ENCODE results near the gene RGL1. TPM values are rescaled to one million over a fixed set of nuclear protein-coding genes. Genes with fewer than 3 reads are reported as not detected.

The RGL1 gene
- total RNA-seq, 1 donor from 2014 or later, result 17.0 TPM

DNA sequence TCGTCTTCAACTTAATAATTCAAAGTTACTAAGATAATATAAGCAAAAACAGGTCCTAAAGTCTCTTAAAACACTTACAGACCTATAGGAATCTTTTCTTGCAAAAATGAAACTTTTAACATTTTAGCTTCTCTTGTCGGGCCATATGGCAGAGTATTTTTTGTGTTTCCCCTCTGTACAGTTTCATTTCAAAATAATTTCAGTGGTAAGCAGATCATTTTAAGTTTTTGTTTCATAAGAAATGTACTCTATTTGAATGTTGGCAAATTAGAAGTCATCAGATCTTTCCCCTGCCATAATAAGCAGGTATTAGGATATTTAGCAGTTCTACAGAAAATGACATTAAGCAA lies 37.9 kb downstream of the RGL1 start:
- peaks cover 20% of the 10 kb centered on the region for H3K36me3 Mint-ChIP-seq
- H3K4me3 Mint-ChIP-seq, result peak overlapping the region; percentile 35
- no peak for TF ChIP-seq CTCF (conservative IDR thresholded peaks at IDR 0.05)
- H3K27me3 Mint-ChIP-seq, result no peaks in the 10 kb centered on the region
- H3K9me3 Mint-ChIP-seq, result no peaks in the 10 kb centered on the region
- peak overlapping the region; percentile 22 for H3K27ac Mint-ChIP-seq
- H3K4me1 Mint-ChIP-seq (ENCODE audit: unreplicated experiment), result peaks cover 32% of the 10 kb centered on the region
- DNase-seq (ENCODE audit: extremely low spot score, unreplicated experiment), result no peak

- DNase-seq (ENCODE audit: extremely low spot score, unreplicated experiment), result no peak
- no peak overlapping the region for H3K4me3 Mint-ChIP-seq
- H3K27ac Mint-ChIP-seq, result no peak overlapping the region
- peaks cover 32% of the 10 kb centered on the region for H3K4me1 Mint-ChIP-seq (ENCODE audit: unreplicated experiment)
- no peaks in the 10 kb centered on the region for H3K27me3 Mint-ChIP-seq
- TF ChIP-seq CTCF (conservative IDR thresholded peaks at IDR 0.05), result no peak
- H3K36me3 Mint-ChIP-seq, result peaks cover 16% of the 10 kb centered on the region
- no peaks in the 10 kb centered on the region for H3K9me3 Mint-ChIP-seq
Measured at GRCh38 chr1:183844806-183845205, 39.9 kb downstream of the RGL1 start.

- TF ChIP-seq CTCF (conservative IDR thresholded peaks at IDR 0.05), result no peak
- no peaks in the 10 kb centered on the region for H3K9me3 Mint-ChIP-seq
- H3K4me3 Mint-ChIP-seq, result no peak overlapping the region
- DNase-seq (ENCODE audit: extremely low spot score, unreplicated experiment), result no peak
- no peaks in the 10 kb centered on the region for H3K27me3 Mint-ChIP-seq
- H3K36me3 Mint-ChIP-seq, result peaks cover 18% of the 10 kb centered on the region
- H3K27ac Mint-ChIP-seq, result no peak overlapping the region
- peaks cover 32% of the 10 kb centered on the region for H3K4me1 Mint-ChIP-seq (ENCODE audit: unreplicated experiment)
Measured at GRCh38 chr1:183845681-183846080, 40.8 kb downstream of the RGL1 start.

GRCh38 chr1:183847641-183848040 lies 42.7 kb downstream of the RGL1 start:
- Mint-ChIP-seq H3K4me3 (no peak overlapping the region), H3K9me3 (no peaks in the 10 kb centered on the region), H3K27me3 (no peaks in the 10 kb centered on the region), H3K36me3 (peaks cover 18% of the 10 kb centered on the region), H3K27ac (no peak overlapping the region), H3K4me1 (ENCODE audit: unreplicated experiment) (peaks cover 24% of the 10 kb centered on the region)
- no peak for DNase-seq (ENCODE audit: extremely low spot score, unreplicated experiment)
- no peak for TF ChIP-seq CTCF (conservative IDR thresholded peaks at IDR 0.05)

- no peaks in the 10 kb centered on the region for H3K9me3 Mint-ChIP-seq
- H3K27ac Mint-ChIP-seq, result no peak overlapping the region
- H3K27me3 Mint-ChIP-seq, result no peaks in the 10 kb centered on the region
- H3K4me1 Mint-ChIP-seq (ENCODE audit: unreplicated experiment), result peaks cover 11% of the 10 kb centered on the region
- no peak for DNase-seq (ENCODE audit: extremely low spot score, unreplicated experiment)
- no peak for TF ChIP-seq CTCF (conservative IDR thresholded peaks at IDR 0.05)
- H3K36me3 Mint-ChIP-seq, result peaks cover 21% of the 10 kb centered on the region
- no peak overlapping the region for H3K4me3 Mint-ChIP-seq
Measured at GRCh38 chr1:183850852-183851251, 45.9 kb downstream of the RGL1 start.

DNA sequence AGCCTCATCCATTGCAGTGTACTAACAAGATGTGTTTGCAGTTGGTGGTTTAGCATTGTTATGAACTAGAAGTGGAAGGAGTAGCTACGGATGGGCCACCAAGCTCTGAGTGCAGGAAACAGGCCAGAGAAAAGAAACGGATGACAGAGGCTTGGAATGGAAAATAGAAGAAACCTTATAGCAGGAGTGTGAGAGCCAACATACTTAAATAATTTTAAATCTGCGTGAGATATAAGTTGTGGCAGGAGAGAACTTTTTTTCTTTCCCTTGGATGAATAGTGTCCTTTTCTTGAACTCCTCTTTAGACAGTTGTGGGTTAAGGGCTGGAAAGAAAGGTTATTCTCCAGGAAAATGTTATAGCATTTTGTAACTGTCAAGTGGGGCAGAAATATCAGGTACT lies 54.2 kb downstream of the RGL1 start:
- no peak overlapping the region for H3K4me3 Mint-ChIP-seq
- H3K27ac Mint-ChIP-seq, result no peak overlapping the region
- no peak for DNase-seq (ENCODE audit: extremely low spot score, unreplicated experiment)
- peaks cover 29% of the 10 kb centered on the region for H3K4me1 Mint-ChIP-seq (ENCODE audit: unreplicated experiment)
- H3K9me3 Mint-ChIP-seq, result no peaks in the 10 kb centered on the region
- H3K27me3 Mint-ChIP-seq, result no peaks in the 10 kb centered on the region
- H3K36me3 Mint-ChIP-seq, result peaks cover 22% of the 10 kb centered on the region
- TF ChIP-seq CTCF (conservative IDR thresholded peaks at IDR 0.05), result no peak
